ENCODE results near the gene NTRK2.

NTRK2 gene

GRCh38 chr9:84670138-84671041 is 861 bp downstream of the NTRK2 start:
- DNase-seq (ENCODE audit: low spot score), result peak; percentile 46
- TF ChIP-seq CTCF (IDR thresholded peaks at IDR 0.05; ENCODE audit: extremely low read depth, missing control alignments), result no peak

GRCh38 chr9:84671586-84672521 is 2.3 kb downstream of the NTRK2 start:
- DNase-seq (ENCODE audit: low spot score), result no peak
- no peak for TF ChIP-seq CTCF (IDR thresholded peaks at IDR 0.05; ENCODE audit: extremely low read depth, missing control alignments)

GRCh38 chr9:84673806-84674205 is 4.3 kb downstream of the NTRK2 start:
- DNase-seq (ENCODE audit: low spot score), result no peak
- TF ChIP-seq CTCF (IDR thresholded peaks at IDR 0.05; ENCODE audit: extremely low read depth, missing control alignments), result no peak

GRCh38 chr9:84677080-84677479 is 7.6 kb downstream of the NTRK2 start:
- TF ChIP-seq CTCF (IDR thresholded peaks at IDR 0.05; ENCODE audit: extremely low read depth, missing control alignments), result no peak

GRCh38 chr9:84679571-84679970 is 10.0 kb downstream of the NTRK2 start:
- no peak for DNase-seq (ENCODE audit: low spot score)
- TF ChIP-seq CTCF (IDR thresholded peaks at IDR 0.05; ENCODE audit: extremely low read depth, missing control alignments), result no peak

More at GRCh38 chr9:84677080-84677479, 7.6 kb downstream of the NTRK2 start:
- DNase-seq (ENCODE audit: low spot score), result no peak

- no peak for DNase-seq (ENCODE audit: low spot score)
- TF ChIP-seq CTCF (IDR thresholded peaks at IDR 0.05; ENCODE audit: extremely low read depth, missing control alignments), result no peak
Observed at GRCh38 chr9:84681516-84682285, 12.2 kb downstream of the NTRK2 start.

Measured in GM20000 (cell line).